Measurements from ENCODE around the gene FAM240A.
"Not testable (repeated sequence)": the region's sequence is repeated elsewhere in the genome, so short reads cannot be mapped to it uniquely, and the experiment has no call there.

The FAM240A gene

GRCh38 chr3:46586738-46587246 lies 25.5 kb upstream of the FAM240A start:
- no peak for DNase-seq (ENCODE audit: low read depth in 2 of 2)

GRCh38 chr3:46587268-46587667 lies 25.1 kb upstream of the FAM240A start:
- not testable (repeated sequence) for DNase-seq (ENCODE audit: low read depth in 2 of 2)

GRCh38 chr3:46593274-46593862 lies 19.0 kb upstream of the FAM240A start:
- no peak for DNase-seq (ENCODE audit: low read depth in 2 of 2)

DNA sequence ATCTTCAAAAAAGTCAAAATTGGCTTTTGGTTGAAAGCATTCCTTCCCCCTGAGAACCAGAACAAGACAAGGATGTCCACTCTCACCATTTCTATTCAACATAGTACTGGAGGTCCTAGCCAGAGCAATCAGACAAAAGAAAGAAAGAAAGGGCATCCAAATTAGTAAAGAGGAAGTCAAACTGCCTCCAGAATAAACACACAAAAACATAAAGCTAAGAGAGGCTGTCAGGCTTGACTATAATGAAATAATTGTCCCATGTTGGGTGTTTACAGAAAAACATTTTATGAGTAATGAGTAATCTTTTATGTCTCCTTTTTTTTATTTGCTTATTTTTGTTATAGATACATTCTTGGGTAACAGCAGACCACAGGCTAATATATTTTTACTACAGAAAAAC lies 18.3 kb upstream of the FAM240A start:
- DNase-seq (ENCODE audit: low read depth in 2 of 2): no peak

DNA sequence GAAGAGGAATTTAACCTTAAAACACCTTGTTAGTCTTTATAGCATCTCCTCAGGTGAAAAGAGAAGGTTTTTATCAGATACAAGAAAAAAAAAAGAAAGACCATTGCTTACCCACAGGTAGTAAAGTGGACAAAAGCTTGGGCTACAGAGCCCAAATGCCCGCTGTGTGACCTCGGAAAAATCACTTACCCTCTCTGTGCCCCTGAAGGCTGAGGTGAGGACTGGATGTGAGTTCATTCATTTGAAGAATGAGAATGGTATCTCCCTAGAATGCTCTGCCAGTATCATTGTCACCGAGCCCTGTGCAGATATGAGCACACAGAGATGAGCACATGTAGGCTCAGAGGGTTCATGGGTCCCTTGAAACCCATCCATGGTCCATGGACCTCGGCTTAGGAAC lies 17.6 kb upstream of the FAM240A start:
- no peak for DNase-seq (ENCODE audit: low read depth in 2 of 2)

DNA sequence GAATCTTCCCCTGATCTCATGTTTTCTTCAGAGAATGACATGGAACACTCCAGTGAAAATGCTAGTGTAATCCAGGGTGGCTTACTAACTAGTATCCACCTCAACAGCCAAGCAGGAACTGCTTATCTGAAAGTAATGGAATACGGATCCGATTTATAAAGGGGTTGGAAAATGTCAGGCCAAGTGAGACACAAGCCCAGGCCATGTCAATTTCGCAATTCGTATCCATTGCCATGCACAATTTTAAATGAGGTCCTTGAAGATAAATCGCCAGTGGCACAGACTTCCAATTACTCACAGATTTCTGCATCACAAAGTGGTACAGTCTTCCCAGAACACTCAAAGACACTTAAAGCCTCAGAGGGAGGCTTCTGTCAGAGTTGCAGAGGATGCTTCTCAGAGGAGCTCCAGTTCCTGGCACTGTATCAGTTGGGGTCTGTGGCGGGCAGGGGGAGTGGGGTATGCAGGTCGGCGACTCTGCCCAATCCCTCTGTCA lies 16.5 kb upstream of the FAM240A start:
- DNase-seq (ENCODE audit: low read depth in 2 of 2): no peak

GRCh38 chr3:46599590-46599989 lies 12.7 kb upstream of the FAM240A start:
- DNase-seq (ENCODE audit: low read depth in 2 of 2): no peak

DNA sequence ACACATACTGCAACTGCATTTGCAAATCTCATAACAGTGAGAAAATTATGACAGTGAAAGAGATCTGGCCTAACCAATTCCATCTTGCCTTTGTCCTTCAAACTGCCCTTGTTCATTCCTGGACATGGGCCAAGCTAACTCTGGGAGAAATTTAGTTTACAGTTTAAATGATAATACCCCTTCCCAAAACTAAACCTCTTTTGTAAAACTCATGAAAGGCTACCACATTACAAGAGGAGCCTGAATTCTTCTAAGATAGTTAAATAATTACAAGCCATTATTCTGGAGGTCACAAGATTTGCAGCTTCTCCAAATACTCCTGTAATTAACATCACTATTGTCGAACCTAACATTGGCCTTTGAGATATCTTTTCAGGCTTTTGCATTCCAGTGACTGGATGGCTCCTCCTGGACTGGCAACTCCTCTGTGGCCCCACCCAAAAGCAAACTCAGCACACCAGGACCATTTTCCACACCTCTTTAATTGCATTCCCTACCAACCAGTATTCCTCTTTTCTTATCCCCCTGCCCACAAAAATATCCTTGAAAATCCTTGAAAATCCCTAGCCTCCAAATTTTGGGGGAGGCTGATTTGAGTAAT lies 8.8 kb upstream of the FAM240A start:
- no peak for DNase-seq (ENCODE audit: low read depth in 2 of 2)

DNA sequence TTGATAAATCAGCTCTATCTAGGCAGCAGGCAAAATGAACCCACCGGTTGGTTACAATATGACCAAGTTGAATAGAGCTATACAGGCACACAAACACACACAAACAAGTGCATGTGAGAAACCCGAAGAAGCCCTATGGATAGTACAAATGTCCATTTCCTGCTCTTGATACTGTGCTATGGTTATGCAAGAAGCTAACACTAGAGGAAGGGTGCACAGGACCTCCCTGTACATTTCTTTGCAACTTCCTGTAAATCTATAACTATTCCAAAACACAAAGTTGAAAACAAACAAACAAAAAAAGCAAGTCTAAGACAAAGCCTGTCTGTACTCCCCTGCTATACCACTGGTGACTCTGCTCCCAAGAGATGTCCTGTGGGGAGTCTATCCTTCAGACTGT lies 8.2 kb upstream of the FAM240A start:
- DNase-seq (ENCODE audit: low read depth in 2 of 2): no peak

DNA sequence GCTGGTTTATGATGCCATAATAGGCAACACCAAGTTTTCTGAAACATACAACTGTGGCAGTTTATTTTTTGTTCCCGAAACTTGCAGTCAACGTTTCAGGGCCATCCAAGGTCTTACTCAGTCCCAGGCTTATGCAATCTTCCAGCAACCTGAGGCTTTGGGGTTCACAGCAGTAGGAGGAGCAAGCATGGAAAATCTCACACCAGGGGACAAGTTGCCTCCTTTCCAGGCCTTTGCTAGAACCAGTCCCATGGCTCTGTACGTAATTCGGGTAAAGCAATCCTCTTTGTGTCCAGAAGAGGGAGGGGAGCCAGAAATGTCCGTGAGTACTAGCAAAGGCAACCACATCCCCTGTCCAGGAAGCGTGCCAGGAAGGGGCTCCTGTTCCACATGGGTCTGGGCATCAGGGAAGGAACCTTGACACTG lies 4.7 kb upstream of the FAM240A start:
- no peak for DNase-seq (ENCODE audit: low read depth in 2 of 2)

DNA sequence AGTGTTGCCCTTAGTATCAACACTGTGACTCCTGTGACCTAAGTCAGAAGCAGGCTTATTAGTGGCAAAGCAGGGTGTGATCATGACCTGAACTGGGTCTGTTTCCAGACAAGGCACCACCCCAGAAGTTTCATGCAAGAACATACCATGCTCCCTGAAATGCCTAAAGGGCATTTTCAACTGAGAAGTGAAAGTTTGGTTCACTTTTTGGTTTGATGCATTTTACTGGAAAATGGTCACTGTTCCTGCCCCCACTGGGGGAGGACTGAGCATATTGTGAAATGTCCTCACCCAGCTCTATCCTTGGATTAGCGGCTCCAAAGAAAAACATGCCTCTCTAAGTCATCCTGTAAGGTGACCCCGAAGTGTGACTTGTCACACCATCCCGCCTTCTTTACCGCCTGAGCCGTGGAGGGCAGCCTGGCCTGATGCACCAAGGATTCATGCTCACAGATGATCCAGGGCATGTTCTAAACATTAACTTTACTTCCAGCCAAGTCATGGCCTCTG lies 3.1 kb upstream of the FAM240A start:
- DNase-seq (ENCODE audit: low read depth in 2 of 2): no peak

DNA sequence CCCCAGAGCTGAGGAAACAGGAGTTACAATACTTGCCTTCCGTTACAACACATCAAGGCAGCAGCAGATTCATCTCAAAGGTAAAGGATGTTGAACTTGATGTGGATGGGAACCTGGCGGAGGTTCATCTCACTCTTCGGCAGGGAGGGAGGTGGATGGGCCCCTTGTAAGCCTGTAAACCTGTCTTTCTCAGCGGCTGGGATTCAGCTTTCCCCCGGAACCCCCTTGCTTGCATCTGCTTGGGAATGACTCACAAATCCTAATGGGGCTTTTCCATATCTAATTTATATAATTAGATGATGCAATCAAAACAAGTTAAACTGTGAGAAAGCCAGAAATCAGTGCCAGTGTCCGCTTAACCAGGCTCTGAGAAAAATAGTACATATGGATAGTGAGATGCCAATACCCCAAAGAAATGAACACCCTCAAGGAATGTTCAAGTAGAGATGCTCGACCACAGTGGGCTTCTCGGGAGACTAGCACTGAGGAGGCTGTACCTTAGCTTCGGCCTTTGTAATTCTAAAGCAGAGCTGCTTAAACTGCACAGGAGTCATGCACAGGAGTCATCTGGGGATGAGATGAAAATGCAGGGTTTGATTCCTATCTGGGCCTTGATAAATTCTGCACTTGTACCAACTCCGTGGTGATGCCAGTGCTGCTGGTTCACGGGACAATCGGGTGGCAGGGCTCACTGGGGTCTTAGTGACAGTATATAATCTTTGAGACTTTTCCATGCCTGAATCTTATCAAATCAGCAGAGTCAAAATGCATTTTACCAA lies 2.2 kb upstream of the FAM240A start:
- no peak for DNase-seq (ENCODE audit: low read depth in 2 of 2)

GRCh38 chr3:46613313-46614005 lies 1.1 kb downstream of the FAM240A start:
- no peak for DNase-seq (ENCODE audit: low read depth in 2 of 2)

- no peak for DNase-seq (ENCODE audit: low read depth in 2 of 2)
These were observed 2.1 kb downstream of the FAM240A start for GRCh38 chr3:46614431-46614830.

GRCh38 chr3:46615050-46615775 lies 2.9 kb downstream of the FAM240A start:
- DNase-seq (ENCODE audit: low read depth in 2 of 2): no peak

DNA sequence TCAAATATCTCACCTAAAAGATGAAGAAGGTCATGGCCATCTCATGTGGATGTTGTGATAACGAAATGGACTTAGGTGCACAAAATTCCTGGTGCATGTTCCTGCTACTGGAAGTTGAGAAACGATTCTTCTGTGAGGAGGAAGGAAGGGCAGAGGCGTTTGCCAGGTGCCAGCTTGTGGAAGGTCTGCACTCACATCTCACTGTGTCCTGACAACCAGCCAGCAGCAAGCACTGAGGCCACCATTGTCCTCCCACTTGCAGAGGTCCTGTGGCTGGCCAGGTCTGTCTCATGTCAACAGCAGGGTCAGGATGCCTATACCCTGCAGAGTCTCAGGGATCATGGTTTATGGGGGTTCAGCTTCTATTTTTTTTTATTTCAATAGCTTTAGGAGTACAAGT lies 3.7 kb downstream of the FAM240A start:
- no peak for DNase-seq (ENCODE audit: low read depth in 2 of 2)

DNA sequence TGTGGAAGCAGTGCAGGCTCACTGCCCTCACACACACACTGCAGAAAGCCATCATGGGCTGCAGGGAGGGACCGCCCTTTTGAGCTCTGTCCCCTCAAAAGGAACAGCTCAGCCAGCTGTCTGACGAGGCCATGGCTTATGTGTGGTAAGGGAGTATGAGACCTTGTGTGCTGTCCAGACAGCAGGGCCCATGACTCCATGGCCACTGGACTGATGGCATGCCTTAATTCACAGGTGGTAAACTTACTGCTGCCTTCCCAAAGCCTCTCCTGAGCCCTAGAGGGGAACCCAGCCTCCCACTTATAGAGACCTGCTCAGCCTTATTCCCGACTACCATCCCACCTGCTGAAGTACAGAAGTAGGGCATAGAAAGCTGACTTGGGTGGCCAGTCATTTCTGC lies 5.6 kb downstream of the FAM240A start:
- DNase-seq (ENCODE audit: low read depth in 2 of 2): no peak

DNA sequence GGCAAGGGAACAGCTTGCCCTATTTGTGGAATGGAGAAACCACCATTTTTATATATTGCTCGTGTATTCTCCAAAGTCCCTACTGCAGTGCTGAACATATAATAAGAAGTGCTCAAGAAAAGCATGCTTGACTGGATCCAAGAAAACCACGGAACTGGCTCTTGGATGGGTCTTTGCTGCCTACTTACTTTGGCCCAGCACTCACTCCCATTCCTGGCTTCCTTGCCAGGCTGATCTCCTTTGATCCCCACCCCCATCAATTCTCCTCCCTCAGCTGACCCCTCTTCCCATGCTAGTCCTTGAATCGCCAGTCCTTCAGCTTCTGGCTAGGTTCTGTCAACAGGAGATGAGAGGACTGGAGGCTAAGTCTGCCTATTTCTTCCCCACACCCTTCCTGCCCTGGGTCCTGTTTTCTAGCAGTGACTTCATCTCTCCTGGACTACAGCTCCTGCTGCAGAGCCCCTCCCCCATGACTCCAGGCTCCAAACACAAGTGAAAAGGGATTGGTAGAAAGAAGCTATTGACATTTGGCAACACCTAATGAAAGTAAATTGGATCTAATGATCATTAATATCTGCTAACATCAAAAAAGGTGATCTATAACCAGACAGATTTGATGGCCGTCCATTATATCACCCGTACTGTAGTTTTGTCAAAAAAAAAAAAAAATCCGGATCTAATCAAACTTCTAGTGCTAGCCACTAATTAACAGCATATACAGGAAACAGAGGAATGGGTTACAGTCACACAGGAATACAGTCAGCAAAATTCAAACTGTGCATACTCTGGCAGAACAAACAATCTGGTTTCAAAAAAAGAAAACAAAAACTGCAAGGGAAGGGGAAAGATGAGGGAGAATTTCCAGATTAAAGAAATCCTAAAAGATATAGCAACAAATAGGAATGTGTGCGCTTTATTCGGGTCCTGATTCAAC lies 7.8 kb downstream of the FAM240A start:
- no peak for DNase-seq (ENCODE audit: low read depth in 2 of 2)

- DNase-seq (ENCODE audit: low read depth in 2 of 2): no peak
These were observed 12.2 kb downstream of the FAM240A start for GRCh38 chr3:46624533-46624932.

GRCh38 chr3:46624975-46625490 lies 12.7 kb downstream of the FAM240A start:
- DNase-seq (ENCODE audit: low read depth in 2 of 2): no peak

Data from stimulated activated CD8-positive, alpha-beta memory T cell treated with anti-CD3 and anti-CD28 coated beads, Interleukin-15, amount 100 ng/mL, for 4 hours (primary cell).